Measurements from ENCODE around the gene GPR61. TPM values are rescaled to one million over a fixed set of nuclear protein-coding genes. Genes with fewer than 3 reads are reported as not detected.

Gene GPR61
- total RNA-seq, 1 donor from 2014 or later = not detected

- Mint-ChIP-seq H3K9me3 (no peaks in the 10 kb centered on the region), H3K27me3 (no peaks in the 10 kb centered on the region), H3K27ac (no peak overlapping the region), H3K36me3 (ENCODE audit: low read depth) (peaks cover 9% of the 10 kb centered on the region), H3K4me3 (no peak overlapping the region), H3K4me1 (peaks cover 20% of the 10 kb centered on the region)
- no peak for TF ChIP-seq CTCF (IDR thresholded peaks at IDR 0.05)
- DNase-seq = no peak
- ATAC-seq (ENCODE audit: low read depth) = no peak
- ChIA-PET CTCF (interaction anchor here (0.9 to 4.3 kb wide), 7 partner anchors 11 to 441 kb away, joined by 3 to 71 read pairs (median 15); partner anchors contain the start of genes AHCYL1 and CYB561D1), POLR2A (interaction anchor here (0.6 kb wide), 3 partner anchors 60 to 158 kb away, joined by 3 to 8 read pairs (median 4); no protein-coding TSS in a partner anchor)
- intact Hi-C loops (cut with micrococcal nuclease) = no loop called here
Observed at GRCh38 chr1:109543283-109543987, 3.8 kb downstream of the GPR61 start.

GRCh38 chr1:109543988-109544735, 4.5 kb downstream of the GPR61 start:
- ChIA-PET POLR2A (interaction anchor here (0.6 kb wide), 1 partner anchor 104 kb away, joined by 8 read pairs; no protein-coding TSS in a partner anchor), CTCF (interaction anchor here (0.9 to 4.3 kb wide), 8 partner anchors 12 to 441 kb away, joined by 3 to 71 read pairs (median 24); partner anchors contain the start of genes AHCYL1 and CYB561D1)
- no peaks in the 10 kb centered on the region for H3K27me3 Mint-ChIP-seq
- DNase-seq (no peak), ATAC-seq (ENCODE audit: low read depth) (no peak)
- H3K9me3 Mint-ChIP-seq = no peaks in the 10 kb centered on the region
- intact Hi-C loops (cut with micrococcal nuclease) = no loop called here
- peaks cover 27% of the 10 kb centered on the region for H3K4me1 Mint-ChIP-seq
- H3K27ac Mint-ChIP-seq = no peak overlapping the region
- TF ChIP-seq CTCF (IDR thresholded peaks at IDR 0.05) = no peak
- H3K36me3 Mint-ChIP-seq (ENCODE audit: low read depth) = peaks cover 16% of the 10 kb centered on the region
- H3K4me3 Mint-ChIP-seq = no peak overlapping the region

GRCh38 chr1:109546311-109547109, 6.8 kb downstream of the GPR61 start:
- POLR2A ChIA-PET = interaction anchor here (0.7 to 1.9 kb wide), 14 partner anchors 14 to 465 kb away, joined by 3 to 13 read pairs (median 4); partner anchors contain the start of genes AHCYL1, AMPD2, ATXN7L2 and GNAT2
- Mint-ChIP-seq H3K36me3 (ENCODE audit: low read depth) (peaks cover 17% of the 10 kb centered on the region), H3K4me1 (peaks cover 49% of the 10 kb centered on the region), H3K9me3 (no peaks in the 10 kb centered on the region), H3K4me3 (peak overlapping the region; percentile 100), H3K27ac (peak overlapping the region; percentile 99), H3K27me3 (no peaks in the 10 kb centered on the region)
- intact Hi-C loops (cut with micrococcal nuclease) = loop anchor here (1.0 to 5.0 kb wide), 8 partner anchors 84 to 666 kb away; partner anchors contain the start of genes CSF1, GSTM1, KCNC4 and WDR47
- peak; percentile 45 for ATAC-seq (ENCODE audit: low read depth)
- TF ChIP-seq CTCF (IDR thresholded peaks at IDR 0.05) = peak; percentile 20
- peak; percentile 63 for DNase-seq
- CTCF ChIA-PET = interaction anchor here (0.6 to 4.3 kb wide), 30 partner anchors 10 to 483 kb away, joined by 3 to 71 read pairs (median 6); partner anchors contain the start of genes AHCYL1, AMPD2, GNAT2 and GSTM1

- DNase-seq = no peak
- intact Hi-C loops (cut with micrococcal nuclease) = loop anchor here (1.0 to 5.0 kb wide), 9 partner anchors 64 to 665 kb away; partner anchors contain the start of genes AHCYL1, AMPD2, ATXN7L2 and CSF1
- peaks cover 17% of the 10 kb centered on the region for H3K36me3 Mint-ChIP-seq (ENCODE audit: low read depth)
- POLR2A ChIA-PET = interaction anchor here (0.5 to 2.7 kb wide), 30 partner anchors 11 to 1901 kb away, joined by 3 to 35 read pairs (median 6); partner anchors contain the start of genes AHCYL1, AMPD2, ATXN7L2 and CLCC1
- peak overlapping the region; percentile 100 for H3K4me3 Mint-ChIP-seq
- H3K27ac Mint-ChIP-seq = peak overlapping the region; percentile 99
- H3K27me3 Mint-ChIP-seq = no peaks in the 10 kb centered on the region
- CTCF ChIA-PET = interaction anchor here (0.8 to 4.3 kb wide), 15 partner anchors 14 to 436 kb away, joined by 3 to 45 read pairs (median 7); partner anchors contain the start of genes AHCYL1, ATXN7L2 and GSTM1
- ATAC-seq (ENCODE audit: low read depth) = peak; percentile 12
- no peaks in the 10 kb centered on the region for H3K9me3 Mint-ChIP-seq
- TF ChIP-seq CTCF (IDR thresholded peaks at IDR 0.05) = no peak
- H3K4me1 Mint-ChIP-seq = peaks cover 52% of the 10 kb centered on the region
Observed at GRCh38 chr1:109547463-109548320, 8.0 kb downstream of the GPR61 start.

Measured in activated B cell treated with CpG ODN at 0.5 μM for 24 hours (primary cell).